ENCODE measurements around the gene PXDN.

Gene PXDN

DNA sequence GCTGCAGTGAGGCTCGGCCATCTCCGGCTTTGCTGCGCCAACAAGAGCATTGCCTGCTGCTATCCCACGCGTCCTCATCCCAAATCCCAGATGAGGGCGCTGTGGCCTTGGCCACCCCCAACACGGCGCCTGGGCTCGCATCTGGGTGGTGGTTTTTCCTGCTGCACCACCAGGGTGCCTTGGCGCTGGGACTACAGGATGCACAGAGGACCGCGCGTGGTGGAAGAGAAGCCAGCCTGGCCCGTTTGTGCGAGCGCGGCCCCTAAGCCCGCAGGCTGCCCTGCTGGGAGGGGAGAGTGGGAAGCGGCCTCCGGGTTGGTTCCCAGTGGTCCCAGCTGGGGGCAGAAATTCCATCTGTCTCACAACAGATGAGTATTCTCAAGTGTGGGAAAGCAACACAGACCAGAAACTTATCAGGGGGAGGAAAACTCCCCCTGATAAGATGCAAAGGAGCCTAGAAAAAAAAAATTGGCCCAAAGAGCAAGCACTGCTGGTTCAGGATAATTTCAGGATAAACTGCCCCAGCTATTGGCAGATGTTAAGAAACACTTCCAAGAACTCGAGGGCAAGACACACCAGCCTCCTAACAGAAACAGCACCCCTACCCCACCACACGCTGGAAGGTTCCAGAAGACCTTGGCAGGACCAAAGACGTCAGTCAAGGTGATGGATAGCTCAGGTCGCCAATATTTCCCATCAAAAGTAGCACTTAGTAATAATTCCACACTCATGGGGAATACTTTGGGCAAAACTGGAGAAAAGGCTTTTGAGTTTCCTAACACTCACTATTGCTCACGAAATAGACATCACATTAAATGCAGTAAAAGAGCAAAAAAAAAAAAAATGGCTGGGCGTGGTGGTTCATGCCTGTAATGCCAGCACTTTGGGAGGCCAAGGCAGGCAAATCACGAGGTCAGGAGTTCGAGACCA, 152.1 kb downstream of the PXDN start:
- peak; percentile 19 for DNase-seq

DNA sequence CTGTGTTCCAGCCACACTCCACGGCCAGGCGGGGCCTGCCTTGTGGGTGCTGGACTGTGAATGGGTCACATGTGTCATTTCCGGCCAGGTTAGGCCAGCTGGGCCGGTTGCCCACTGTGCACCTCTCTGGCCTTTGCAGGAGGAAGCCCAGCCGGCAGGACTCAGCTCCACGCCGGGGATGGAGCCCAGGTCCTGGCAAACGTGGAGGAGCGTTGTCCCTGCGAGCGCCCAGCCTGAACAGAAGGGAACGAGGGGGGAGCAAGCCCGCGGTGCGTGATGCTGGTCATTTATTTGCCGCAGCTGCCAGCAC, 152.9 kb downstream of the PXDN start:
- no peak for DNase-seq

DNA sequence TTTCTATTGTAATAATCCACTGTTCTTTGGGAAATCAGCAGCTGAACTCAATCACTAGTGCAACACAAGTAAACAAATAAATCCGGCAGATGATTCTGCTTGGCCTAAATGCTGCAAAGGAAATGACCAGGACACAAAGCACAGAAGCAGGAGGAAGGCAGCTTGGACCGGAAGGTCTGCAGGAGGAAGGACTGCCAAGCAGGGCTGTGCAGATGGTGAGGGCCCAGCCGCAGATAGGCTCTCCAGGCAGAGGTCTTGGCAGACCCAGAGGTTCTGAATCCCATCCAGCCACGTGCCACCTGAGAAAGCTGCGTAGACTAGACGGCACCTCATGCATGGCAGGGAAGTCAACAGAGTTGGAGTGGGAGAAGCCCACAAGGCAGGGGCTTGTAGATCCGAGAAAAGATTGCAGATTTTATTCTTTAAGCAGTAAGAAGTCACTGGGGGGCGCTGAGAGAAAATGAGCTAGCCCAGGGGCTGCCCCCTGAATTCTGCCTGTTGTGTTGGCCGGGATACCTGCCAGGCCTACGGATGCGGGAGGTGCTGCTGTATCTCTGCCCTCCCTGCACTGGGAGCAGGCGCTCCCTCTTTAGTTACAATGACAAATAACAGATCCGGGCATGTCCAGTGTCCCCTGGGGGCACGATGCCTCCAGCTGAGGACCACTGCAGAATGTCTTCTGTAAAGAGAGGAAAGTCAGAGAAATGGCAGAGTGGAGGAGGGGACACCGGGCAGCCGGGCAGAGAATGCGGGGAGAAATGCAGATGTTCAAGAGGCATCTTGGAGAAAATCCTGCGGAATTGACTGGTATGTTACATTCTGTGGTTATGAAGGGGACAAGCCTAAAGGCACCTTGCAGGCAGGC, 153.5 kb downstream of the PXDN start:
- no peak for DNase-seq

DNA sequence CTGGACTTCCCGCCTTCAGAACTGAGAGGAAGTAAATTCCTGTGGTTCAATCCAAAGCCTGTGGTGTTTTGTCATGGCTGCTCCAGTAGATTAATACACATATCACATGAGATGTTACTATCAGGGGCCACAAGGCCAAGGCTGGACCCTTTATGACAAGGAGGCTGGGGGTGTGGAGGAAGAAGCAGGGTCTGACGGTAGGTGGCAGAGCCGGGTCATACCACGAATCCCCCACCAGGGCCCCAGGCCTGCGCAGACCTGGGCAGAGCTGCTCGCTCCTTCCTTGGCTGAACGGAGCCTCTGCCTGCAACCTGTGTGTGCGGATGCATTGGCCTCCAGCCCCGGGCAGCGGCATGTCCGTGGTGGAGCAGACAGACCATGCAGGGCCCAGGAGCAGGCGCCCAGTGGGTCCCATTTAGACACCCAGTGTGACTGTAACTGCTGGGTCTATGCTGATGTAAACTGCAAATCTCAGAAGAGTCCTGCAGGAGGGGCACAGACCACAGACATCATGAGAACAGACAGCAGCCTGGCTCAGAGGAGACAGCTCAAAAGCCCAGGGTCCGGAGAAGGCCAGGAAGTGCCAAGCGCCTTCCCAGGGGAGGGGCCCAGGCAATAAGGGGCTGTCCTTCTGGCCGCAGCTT, 155.2 kb downstream of the PXDN start:
- peak; percentile 64 for DNase-seq

DNA sequence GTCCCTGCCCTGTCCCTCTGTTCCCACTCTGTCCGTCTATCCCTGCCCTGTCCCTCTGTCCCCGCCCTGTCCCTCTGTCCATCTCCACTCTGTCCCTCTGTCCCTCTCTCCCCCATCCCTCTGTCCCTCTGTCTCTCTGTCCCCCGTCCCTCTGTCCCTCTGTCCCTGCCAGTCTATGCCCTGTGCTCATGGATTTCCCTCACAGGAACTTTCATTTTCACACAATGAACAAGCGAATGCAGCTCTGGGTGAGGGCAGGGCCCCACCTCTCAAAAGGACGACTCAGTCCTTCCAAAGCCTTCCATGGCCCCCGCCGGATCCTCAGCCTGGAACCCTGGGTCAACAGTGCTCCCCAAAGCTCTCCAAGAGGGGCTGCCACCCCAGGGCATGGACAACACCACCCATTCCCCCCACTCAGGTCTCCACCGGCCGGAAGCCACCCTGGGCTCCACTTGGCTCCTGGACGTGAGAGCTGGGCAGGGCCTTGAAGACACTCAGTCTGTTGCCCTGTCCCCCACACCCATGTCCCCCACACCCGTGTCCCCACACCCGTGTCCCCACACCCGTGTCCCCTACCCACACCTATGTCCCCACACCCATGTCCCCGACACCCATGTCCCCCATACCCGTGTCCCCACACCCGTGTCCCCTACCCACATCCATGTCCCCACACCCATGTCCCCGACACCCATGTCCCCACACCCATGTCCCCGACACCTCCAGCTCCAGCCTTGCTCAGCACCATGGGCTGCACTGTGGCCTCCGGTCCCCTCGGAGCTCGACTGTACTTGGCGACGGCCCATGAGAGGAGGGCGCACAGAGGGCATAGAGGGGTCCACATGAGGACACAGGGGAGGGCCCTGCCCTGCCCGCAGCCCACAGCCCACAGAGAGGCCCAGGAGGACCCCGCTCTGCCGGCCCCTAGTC, 156.0 kb downstream of the PXDN start:
- DNase-seq = no peak

DNA sequence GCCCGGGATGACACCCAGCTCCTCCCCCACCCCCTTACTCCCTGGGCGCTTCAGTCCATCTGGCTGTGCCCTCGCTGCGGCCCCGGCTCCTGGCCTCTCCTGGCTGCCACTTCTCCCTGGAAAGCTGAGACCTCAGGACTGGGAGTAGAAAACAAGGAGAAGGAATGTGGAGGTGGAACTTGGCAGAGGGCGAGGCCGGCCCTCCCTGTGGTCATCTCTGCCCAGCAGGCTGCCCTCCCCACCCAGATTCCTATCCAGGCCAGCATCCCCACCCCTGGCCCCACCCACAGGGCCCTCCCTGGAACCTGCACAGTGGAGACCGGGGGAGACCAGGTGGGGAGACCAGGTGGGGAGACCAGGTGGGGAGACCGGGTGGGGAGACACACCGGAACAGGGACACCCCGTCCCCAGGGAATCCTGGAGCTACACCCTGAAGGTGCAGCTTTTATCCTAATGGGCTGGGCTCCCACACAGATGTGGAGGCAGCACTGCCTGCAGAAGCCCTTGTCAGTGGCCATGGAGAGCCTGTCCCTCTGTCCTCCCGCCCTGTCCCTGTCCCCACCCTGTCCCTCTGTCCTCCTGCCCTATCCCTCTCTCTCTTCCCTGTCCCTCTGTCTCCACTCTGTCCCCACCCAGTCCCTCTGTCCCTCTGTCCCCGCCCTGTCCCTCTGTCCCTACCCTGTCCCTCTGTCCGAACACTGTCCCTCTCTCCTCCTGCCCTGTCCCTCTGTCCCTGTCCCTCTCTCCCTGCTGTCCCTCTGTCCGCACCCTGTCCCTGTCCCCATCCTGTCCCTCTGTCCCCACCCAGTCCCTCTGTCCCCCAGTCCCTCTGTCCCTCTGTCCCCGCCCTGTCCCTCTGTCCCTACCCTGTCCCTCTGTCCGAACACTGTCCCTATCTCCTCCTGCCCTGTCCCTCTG, 157.1 kb downstream of the PXDN start:
- peak; percentile 20 for DNase-seq

DNA sequence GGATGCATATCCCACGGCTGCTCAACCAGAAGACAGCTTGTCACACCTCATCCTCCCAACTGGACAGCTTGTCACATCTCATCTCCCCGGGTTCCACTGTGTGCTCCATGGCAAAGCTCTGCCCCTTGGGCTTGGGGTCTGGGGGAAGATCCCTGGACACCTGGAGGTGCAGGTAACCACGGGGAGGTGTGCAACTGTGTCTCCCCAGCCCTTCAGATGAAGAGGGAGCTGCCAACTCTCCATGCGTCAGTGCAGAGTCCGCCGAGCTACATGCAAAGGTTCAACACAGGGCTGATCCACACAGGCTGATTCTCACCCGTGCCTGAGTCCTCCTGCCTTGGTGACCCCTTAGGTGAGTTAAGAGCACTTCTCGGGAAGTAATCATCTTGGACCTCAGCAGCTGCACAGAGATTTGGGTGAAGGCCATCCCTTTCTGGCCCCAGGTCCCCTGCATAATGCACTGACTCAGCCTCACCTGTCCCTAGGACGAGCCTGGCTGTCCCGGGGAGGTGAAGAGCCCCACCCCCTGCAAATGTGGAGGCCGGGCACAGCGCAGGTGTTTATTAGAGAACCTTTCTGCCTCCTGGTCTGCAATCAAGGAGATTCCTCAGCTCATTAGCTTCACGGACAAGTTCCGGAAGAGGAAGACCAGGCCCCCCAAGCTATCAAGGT, 157.9 kb downstream of the PXDN start:
- no peak for DNase-seq

DNA sequence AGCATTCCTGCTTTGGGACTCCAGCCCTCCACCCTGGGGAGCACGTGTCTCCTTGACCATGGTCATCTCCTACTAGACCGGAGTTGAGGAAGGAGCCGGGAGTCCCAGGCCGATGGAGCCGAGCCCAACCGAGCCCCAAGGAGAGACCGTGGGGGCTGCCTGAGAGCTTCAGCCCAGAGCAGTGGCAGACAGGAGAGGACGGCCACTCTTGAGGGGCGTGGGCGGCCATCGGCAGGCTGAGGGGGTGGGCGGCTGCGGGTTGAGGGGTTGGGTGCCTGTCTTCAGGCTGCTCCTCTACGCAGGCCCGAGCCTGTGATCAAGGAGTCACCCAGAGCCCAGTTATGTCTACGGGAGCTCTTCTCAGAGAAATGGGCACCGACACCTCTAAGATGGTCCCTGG, 158.7 kb downstream of the PXDN start:
- DNase-seq = no peak

DNA sequence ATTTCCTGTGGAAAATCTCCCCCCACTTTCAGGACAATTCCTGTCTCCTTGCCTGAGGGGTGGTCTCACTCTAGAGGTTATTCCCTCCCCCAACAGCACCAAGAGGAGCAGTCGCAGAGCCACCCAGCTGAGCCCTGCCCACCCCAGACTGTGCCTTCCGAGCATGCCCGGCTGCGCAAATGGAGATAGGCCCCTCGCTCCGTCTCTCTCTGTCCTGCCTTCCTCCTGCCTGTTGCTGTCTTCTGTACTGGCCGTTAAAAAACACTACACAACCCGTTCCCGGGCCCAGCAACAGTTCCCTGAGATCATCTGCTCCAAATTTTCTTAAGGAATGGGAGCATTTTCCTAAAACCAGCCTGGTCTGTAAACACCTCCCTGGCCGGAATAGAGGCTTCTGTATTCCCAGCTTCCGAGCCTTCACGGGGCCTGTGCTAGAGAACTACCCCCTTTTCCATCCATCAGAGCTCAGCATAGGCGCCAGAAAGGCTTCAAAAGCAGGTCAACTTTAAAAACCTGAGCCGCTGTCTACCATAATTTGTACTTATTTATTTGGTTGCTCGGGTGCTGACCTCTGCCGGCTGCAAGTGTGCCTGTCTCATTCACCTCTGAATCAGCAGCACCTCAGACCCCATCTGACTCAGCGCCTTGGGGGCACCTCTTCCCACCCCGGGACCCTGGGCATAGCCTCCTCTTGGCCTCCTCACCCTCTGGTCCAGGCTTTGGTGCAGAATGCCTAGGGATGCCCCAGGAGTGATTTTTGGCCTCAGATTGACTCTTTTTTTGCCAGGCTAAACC, 159.4 kb downstream of the PXDN start:
- DNase-seq = peak; percentile 37

DNA sequence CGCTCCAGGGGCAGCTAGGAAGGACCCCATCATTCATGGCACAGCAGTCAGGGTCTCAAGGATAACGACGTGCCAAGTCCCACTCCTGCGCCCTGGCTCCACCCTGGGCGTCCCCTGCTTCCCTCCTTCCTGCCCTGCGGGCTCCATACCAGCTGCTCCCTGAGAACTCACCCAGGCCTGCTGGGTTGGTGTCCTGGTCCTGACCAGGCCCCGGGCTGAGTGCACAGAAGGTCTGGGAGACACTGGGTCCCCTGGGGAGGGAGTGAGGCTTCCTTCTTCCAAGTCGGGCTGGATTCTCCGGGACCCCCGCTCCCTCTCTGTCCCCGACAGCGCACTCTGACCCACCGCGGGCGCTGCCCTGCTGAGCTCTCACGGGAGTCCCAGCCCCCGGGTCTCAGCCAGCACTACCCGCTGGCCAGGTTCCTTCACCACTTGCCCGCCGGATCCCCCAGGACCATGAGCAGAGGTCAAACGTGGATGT, 160.2 kb downstream of the PXDN start:
- no peak for DNase-seq

DNA sequence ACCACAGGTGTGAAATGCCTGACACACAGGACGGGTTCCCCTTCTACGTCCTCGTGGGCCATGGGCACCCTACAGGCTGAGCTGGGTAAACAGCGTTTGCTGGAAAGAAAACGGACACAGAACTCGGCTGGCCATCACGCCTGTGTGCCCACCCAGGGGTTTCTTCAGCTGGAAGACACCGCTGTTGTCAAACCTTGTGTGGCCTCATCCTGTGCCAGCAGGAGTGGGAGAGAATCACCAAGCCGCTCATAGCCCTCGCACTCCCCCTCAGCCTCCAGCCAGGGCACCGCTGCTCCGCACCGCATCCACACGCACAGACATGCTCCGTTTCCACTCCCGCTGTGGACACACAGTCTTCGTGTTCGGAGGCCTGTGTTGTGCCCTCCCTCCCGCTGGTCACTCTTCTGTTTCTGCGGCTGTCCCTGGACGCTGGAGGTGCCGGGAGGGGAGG, 161.4 kb downstream of the PXDN start:
- no peak for DNase-seq

DNA sequence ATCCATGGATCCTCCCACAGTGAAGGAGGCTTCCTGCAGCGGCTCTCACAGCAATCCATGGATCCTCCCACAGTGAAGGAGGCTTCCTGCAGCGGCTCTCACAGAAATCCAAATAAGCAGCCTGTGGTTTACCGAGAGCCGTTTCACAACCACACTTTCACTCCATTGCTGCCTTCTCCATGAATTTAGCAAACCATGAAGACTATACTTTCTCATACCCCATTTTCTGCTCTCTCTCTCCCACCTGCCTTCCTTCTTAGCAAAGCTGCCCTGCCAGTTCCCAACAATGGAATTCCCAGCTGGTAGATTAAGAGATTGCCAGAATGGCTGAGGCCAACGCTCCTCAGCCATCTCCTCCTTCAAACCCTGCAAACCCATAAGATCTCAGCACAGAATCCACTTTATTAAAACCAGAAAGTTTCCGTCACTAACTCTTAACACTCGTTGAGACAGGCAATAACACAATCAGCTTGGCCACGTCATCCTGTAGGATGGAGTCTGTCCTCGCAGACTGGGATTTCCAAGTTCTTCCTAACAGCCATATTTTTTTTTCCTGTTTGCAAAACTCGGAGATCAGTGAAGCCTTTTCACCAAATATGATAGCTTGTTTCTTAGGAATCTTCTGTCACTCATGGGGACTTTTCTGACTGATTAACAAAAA, 162.2 kb downstream of the PXDN start:
- peak; percentile 21 for DNase-seq

All from EL (cell line).